ENCODE measurements around the gene UBE2I.

The UBE2I gene

GRCh38 chr16:1367486-1368174 is 58.2 kb downstream of the UBE2I start:
- H3K4me2 ChIP-seq (ENCODE audit: insufficient read depth, low read length) = no peak overlapping the region
- no peak for TF ChIP-seq EZH2 (IDR thresholded peaks at IDR 0.05; ENCODE audit: borderline replicate concordance, low read depth, low read length, severe bottlenecking)
- TF ChIP-seq CTCF (IDR thresholded peaks at IDR 0.05; ENCODE audit: borderline replicate concordance, extremely low read depth, low read length, poor library complexity, severe bottlenecking) = no peak
- H3K9ac ChIP-seq (ENCODE audit: low read depth, low read length) = no peak overlapping the region
- no peak for DNase-seq
- no peak overlapping the region for H3K4me3 ChIP-seq (ENCODE audit: low read depth in 1 of 2, low read length in 2 of 2)
- peaks cover 58% of the 10 kb centered on the region for H3K36me3 ChIP-seq (ENCODE audit: insufficient read depth, low read length)
- no peak overlapping the region for H3K27ac ChIP-seq (ENCODE audit: low read length)
- H3K79me2 ChIP-seq (ENCODE audit: insufficient read depth, low read length) = peaks cover 4% of the 10 kb centered on the region
- ATAC-seq (ENCODE audit: insufficient read depth, low read depth) = no peak
- no peak overlapping the region for H2AFZ ChIP-seq (ENCODE audit: low read depth, low read length)
- H3K4me1 ChIP-seq (ENCODE audit: insufficient read depth, low read length) = no peaks in the 10 kb centered on the region
- H3K27me3 ChIP-seq (ENCODE audit: insufficient read depth, low read length, poor library complexity) = no peaks in the 10 kb centered on the region
- H3K9me3 ChIP-seq (ENCODE audit: insufficient read depth, low read length, severe bottlenecking) = no peaks in the 10 kb centered on the region
- peaks cover 18% of the 10 kb centered on the region; the same call in 1 of the 2 replicates for H4K20me1 ChIP-seq (ENCODE audit: insufficient read depth, low read length)

GRCh38 chr16:1371054-1371978 is 61.9 kb downstream of the UBE2I start:
- Histone ChIP-seq H3K9me3 (ENCODE audit: insufficient read depth, low read length, severe bottlenecking) (no peaks in the 10 kb centered on the region), H3K4me2 (ENCODE audit: insufficient read depth, low read length) (no peak overlapping the region), H2AFZ (ENCODE audit: low read depth, low read length) (no peak overlapping the region), H3K9ac (ENCODE audit: low read depth, low read length) (no peak overlapping the region), H3K4me1 (ENCODE audit: insufficient read depth, low read length) (no peaks in the 10 kb centered on the region), H3K27me3 (ENCODE audit: insufficient read depth, low read length, poor library complexity) (no peaks in the 10 kb centered on the region), H3K36me3 (ENCODE audit: insufficient read depth, low read length) (peaks cover 33% of the 10 kb centered on the region), H3K79me2 (ENCODE audit: insufficient read depth, low read length) (no peaks in the 10 kb centered on the region), H4K20me1 (ENCODE audit: insufficient read depth, low read length) (peaks cover 13% of the 10 kb centered on the region; the same call in 1 of the 2 replicates), H3K4me3 (ENCODE audit: low read depth in 1 of 2, low read length in 2 of 2) (no peak overlapping the region), H3K27ac (ENCODE audit: low read length) (no peak overlapping the region)
- no peak for ATAC-seq (ENCODE audit: insufficient read depth, low read depth)
- no peak for DNase-seq
- TF ChIP-seq EZH2 (IDR thresholded peaks at IDR 0.05; ENCODE audit: borderline replicate concordance, low read depth, low read length, severe bottlenecking) (no peak), CTCF (IDR thresholded peaks at IDR 0.05; ENCODE audit: borderline replicate concordance, extremely low read depth, low read length, poor library complexity, severe bottlenecking) (no peak)

GRCh38 chr16:1372292-1372950 is 63.0 kb downstream of the UBE2I start:
- peaks cover 25% of the 10 kb centered on the region for H3K36me3 ChIP-seq (ENCODE audit: insufficient read depth, low read length)

More at GRCh38 chr16:1372292-1372950, 63.0 kb downstream of the UBE2I start:
- Histone ChIP-seq H3K4me2 (ENCODE audit: insufficient read depth, low read length) (no peak overlapping the region), H2AFZ (ENCODE audit: low read depth, low read length) (no peak overlapping the region), H3K9me3 (ENCODE audit: insufficient read depth, low read length, severe bottlenecking) (no peaks in the 10 kb centered on the region), H4K20me1 (ENCODE audit: insufficient read depth, low read length) (peaks cover 15% of the 10 kb centered on the region; the same call in 1 of the 2 replicates), H3K4me3 (ENCODE audit: low read depth in 1 of 2, low read length in 2 of 2) (no peak overlapping the region), H3K9ac (ENCODE audit: low read depth, low read length) (no peak overlapping the region), H3K79me2 (ENCODE audit: insufficient read depth, low read length) (no peaks in the 10 kb centered on the region), H3K27me3 (ENCODE audit: insufficient read depth, low read length, poor library complexity) (no peaks in the 10 kb centered on the region), H3K4me1 (ENCODE audit: insufficient read depth, low read length) (no peaks in the 10 kb centered on the region), H3K27ac (ENCODE audit: low read length) (no peak overlapping the region)
- TF ChIP-seq EZH2 (IDR thresholded peaks at IDR 0.05; ENCODE audit: borderline replicate concordance, low read depth, low read length, severe bottlenecking) = no peak
- TF ChIP-seq CTCF (IDR thresholded peaks at IDR 0.05; ENCODE audit: borderline replicate concordance, extremely low read depth, low read length, poor library complexity, severe bottlenecking) = no peak
- ATAC-seq (ENCODE audit: insufficient read depth, low read depth) (no peak), DNase-seq (no peak)
